ENCODE results near the gene LUZP1.

The LUZP1 gene

DNA sequence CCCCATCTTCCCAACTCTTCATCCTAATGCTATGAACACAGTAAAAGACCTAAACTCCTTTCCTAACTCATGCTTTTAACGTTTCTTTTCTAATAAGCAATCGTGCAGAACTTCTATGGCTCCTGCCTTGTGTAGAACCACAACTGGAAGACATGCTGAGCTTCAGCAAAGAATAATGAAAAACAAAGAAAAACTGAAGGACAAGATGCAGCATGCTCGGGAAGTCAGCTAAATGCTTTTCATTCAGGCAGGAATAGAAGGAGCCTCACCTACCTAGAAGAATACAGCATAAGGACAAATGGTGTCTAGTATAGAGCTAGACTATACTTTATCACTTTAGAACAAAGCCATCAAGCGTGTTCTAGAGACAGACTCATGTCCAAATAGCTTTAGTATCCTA is 45.9 kb downstream of the LUZP1 start (continued):
- TF ChIP-seq, protein P1, sequence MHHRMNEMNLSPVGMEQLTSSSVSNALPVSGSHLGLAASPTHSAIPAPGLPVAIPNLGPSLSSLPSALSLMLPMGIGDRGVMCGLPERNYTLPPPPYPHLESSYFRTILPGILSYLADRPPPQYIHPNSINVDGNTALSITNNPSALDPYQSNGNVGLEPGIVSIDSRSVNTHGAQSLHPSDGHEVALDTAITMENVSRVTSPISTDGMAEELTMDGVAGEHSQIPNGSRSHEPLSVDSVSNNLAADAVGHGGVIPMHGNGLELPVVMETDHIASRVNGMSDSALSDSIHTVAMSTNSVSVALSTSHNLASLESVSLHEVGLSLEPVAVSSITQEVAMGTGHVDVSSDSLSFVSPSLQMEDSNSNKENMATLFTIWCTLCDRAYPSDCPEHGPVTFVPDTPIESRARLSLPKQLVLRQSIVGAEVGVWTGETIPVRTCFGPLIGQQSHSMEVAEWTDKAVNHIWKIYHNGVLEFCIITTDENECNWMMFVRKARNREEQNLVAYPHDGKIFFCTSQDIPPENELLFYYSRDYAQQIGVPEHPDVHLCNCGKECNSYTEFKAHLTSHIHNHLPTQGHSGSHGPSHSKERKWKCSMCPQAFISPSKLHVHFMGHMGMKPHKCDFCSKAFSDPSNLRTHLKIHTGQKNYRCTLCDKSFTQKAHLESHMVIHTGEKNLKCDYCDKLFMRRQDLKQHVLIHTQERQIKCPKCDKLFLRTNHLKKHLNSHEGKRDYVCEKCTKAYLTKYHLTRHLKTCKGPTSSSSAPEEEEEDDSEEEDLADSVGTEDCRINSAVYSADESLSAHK (tag by site-specific recombination; IDR thresholded peaks at IDR 0.05): no peak
- TF ChIP-seq KLF8 (tag by site-specific recombination; IDR thresholded peaks at IDR 0.05): no peak
- no peak for TF ChIP-seq ZNF174 (tag by site-specific recombination; IDR thresholded peaks at IDR 0.05)
- TF ChIP-seq, protein P2, sequence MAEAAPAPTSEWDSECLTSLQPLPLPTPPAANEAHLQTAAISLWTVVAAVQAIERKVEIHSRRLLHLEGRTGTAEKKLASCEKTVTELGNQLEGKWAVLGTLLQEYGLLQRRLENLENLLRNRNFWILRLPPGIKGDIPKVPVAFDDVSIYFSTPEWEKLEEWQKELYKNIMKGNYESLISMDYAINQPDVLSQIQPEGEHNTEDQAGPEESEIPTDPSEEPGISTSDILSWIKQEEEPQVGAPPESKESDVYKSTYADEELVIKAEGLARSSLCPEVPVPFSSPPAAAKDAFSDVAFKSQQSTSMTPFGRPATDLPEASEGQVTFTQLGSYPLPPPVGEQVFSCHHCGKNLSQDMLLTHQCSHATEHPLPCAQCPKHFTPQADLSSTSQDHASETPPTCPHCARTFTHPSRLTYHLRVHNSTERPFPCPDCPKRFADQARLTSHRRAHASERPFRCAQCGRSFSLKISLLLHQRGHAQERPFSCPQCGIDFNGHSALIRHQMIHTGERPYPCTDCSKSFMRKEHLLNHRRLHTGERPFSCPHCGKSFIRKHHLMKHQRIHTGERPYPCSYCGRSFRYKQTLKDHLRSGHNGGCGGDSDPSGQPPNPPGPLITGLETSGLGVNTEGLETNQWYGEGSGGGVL (tag by site-specific recombination; IDR thresholded peaks at IDR 0.05): no peak
- TF ChIP-seq PRDM6 (tag by site-specific recombination; IDR thresholded peaks at IDR 0.05): no peak; the same call in none of the 2 replicates
- TF ChIP-seq GLIS2 (tag by site-specific recombination; IDR thresholded peaks at IDR 0.05): no peak
- no peak for TF ChIP-seq TCF7L2 (IDR thresholded peaks at IDR 0.05; ENCODE audit: borderline replicate concordance, low read depth, low read length)
- 0 out of 2 replicates have a peak, but pooled peaks have one; percentile 5 for TF ChIP-seq ZNF600 (tag by site-specific recombination; IDR thresholded peaks at IDR 0.05)

GRCh38 chr1:23122023-23122748 is 46.5 kb downstream of the LUZP1 start:
- Histone ChIP-seq H3K36me3 (ENCODE audit: control insufficient read depth in 2 of 2, insufficient read depth in 1 of 2, low read length in 2 of 2) (no peaks in the 10 kb centered on the region), H3K27ac (ENCODE audit: extremely low read depth, low read depth, low read length) (no peak overlapping the region), H3K9me3 (ENCODE audit: control insufficient read depth, insufficient read depth, low read depth, low read length) (no peaks in the 10 kb centered on the region), H3K4me1 (ENCODE audit: control insufficient read depth, insufficient read depth, low read length) (peaks cover 5% of the 10 kb centered on the region), H3K4me3 (ENCODE audit: low read depth, low read length) (no peak overlapping the region)
- CTCF ChIA-PET: interaction anchor here (0.5 to 1.2 kb wide), 4 partner anchors 14 to 433 kb away, joined by 3 to 4 read pairs (median 3); no protein-coding TSS in a partner anchor
- peak; percentile 44 for TF ChIP-seq PRDM6 (tag by site-specific recombination; IDR thresholded peaks at IDR 0.05)
- no peak for TF ChIP-seq KLF16 (tag by site-specific recombination; IDR thresholded peaks at IDR 0.05)
- TF ChIP-seq PRDM10 (tag by site-specific recombination; IDR thresholded peaks at IDR 0.05): peak; percentile 42
- no peak for TF ChIP-seq ZNF202 (tag by site-specific recombination; IDR thresholded peaks at IDR 0.05; ENCODE audit: borderline replicate concordance)
- TF ChIP-seq ZBTB17 (tag by site-specific recombination; IDR thresholded peaks at IDR 0.05): 0 out of 2 replicates have a peak, but pooled peaks have one; percentile 20
- TF ChIP-seq ZNF837 (tag by site-specific recombination; IDR thresholded peaks at IDR 0.05): no peak
- TF ChIP-seq, protein P3, sequence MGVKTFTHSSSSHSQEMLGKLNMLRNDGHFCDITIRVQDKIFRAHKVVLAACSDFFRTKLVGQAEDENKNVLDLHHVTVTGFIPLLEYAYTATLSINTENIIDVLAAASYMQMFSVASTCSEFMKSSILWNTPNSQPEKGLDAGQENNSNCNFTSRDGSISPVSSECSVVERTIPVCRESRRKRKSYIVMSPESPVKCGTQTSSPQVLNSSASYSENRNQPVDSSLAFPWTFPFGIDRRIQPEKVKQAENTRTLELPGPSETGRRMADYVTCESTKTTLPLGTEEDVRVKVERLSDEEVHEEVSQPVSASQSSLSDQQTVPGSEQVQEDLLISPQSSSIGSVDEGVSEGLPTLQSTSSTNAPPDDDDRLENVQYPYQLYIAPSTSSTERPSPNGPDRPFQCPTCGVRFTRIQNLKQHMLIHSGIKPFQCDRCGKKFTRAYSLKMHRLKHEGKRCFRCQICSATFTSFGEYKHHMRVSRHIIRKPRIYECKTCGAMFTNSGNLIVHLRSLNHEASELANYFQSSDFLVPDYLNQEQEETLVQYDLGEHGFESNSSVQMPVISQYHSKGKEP (tag by site-specific recombination; IDR thresholded peaks at IDR 0.05): peak; percentile 27; the same call in 1 of the 2 replicates
- TF ChIP-seq ZNF10 (tag by site-specific recombination; IDR thresholded peaks at IDR 0.05): peak; percentile 83
- 0 out of 2 replicates have a peak, but pooled peaks have one; percentile 23 for TF ChIP-seq ZNF600 (tag by site-specific recombination; IDR thresholded peaks at IDR 0.05)
- TF ChIP-seq ZBTB20 (tag by site-specific recombination; IDR thresholded peaks at IDR 0.05): peak; percentile 17; the same call in 1 of the 2 replicates
- POLR2A ChIA-PET: interaction anchor here (0.7 kb wide), 1 partner anchor 9 kb away, joined by 3 read pairs; no protein-coding TSS in a partner anchor
